ENCODE data around the gene IGBP1. TPM values are rescaled to one million over a fixed set of nuclear protein-coding genes. Genes with fewer than 3 reads are reported as not detected.
A peak's percentile ranks its signal among the peaks of the same experiment; 100 is the strongest.
"Not testable (repeated sequence)": the region's sequence is repeated elsewhere in the genome, so short reads cannot be mapped to it uniquely, and the experiment has no call there.

Gene IGBP1
- total RNA-seq, 1 donor from 2014 or later = 49.9 TPM

DNA sequence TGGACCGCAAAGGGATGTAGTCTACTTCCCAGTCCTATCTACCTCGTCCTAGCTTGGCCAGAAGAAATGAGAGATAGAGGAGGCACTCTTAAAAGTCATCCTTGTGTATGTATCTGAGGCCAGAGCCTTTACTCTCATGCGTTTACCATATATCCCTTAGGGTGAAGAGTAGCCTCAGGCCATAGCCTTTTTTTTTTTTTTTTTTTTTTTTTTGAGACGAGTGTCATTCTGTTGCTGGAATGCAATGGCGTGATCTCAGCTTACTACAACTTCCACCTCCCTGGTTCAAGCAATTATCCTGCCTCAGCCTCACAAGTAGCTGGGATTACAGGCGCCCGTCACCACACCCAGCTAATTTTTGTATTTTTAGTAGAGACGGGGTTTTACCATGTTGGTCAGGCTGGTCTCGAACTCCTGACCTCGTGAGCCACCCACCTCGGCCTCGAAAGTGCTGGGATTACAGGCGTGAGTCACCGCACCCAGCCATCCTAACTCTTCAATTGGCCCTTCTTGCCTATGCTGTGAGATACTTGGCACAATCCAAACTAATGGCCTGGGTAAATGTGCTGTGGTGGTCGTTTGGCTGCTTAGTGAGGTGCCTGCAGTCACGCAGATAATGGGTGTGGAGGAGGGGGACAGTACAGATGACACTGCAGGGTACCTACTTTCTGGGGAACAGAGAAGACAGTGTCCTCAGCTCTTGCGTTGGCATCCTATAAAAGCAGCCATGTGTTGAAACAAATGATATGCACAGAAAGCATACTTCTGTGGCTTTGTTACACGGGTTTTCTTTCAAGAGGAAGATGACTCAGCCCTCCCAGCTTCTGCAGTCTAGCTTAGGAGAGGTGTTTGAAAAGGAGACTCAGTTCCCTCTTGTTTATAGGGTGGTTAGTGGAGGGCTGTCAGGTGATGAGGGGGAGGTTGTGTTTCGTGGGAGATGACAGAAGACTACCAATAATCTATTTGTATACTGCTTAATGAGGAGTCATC, 33.6 kb downstream of the IGBP1 start:
- DNase-seq (ENCODE audit: low read depth) = no peak

DNA sequence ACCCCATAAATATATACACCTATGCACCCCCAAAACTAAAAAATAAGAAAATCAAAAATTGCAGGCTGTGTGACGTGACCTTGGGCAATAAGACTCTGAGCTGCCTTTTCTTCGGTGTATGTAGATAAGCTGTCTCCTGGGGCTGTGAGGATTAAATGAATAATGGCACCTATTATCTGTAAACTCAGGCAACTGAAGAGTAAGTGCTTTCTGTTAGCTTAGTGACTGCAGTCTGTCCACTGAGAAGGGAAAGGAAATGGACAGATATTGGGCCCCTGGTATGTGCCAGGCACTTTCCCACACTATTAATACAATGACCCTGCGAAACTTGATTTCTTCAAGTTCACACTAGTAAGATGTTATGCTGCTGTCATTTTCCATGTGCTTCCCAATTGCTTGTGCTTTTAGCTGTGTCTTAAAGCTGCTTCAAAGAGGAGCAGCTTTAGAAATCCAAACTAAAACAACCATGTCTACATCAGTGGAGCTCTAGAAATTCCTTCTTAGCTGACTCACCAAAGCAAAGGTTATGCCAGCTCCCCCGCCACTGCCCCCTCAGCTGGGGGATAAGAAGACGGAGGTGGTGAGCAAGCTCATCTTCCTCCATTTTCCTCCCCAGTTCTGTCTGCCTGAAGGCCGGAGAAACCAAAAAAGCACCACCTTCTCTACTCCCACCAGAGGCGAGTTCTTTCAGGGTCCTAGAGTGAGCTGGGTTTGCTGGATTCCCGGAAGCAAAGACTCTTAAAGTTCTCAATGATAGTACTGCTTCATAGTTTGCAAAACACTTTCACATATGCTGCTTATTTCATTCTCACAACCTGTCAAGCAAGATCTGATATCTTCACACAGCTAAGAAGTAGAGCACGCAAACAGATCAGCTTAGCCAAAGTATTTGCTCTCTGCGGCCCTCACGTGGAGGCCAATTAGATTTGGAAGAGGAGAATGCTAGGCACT, 35.3 kb downstream of the IGBP1 start:
- DNase-seq (ENCODE audit: low read depth) = peak; percentile 49

DNA sequence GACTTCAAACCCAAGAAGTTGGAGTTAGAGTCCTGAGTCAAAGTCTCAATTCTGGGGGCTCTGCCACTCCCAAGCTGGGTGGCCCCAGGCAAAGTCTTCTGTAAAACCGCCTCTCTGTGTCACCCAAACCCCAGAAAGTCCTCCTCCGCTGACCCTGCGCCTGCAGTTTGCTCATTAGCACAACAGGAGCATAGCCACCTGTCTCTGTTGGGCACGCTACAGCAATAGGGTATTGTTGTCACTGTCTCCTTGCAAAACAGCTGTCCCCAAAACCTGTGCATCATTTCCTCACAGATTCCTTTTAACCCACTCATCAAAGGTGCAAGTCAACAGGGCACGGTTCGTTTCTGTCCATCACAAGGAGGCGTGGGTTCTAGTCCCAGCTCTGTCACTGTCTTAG, 36.0 kb downstream of the IGBP1 start:
- peak; percentile 15 for DNase-seq (ENCODE audit: low read depth)

DNA sequence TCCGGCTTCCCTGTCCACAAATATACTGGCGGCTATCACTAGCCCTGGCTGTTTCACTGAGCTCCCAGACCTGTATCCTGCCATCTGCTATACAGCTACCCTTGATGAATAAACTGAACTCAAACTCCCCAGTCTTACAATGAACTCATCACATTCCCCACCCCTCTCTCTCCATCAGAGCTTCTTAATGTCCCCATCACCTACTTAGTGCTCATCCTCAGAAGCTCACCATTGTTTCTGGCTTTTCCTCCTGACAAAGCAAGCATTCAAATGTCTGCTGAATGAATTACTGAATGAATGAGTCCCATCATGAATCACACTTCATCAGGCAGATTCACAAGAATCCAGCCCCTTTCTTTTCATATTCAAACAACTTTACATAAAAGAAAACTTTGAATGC, 38.4 kb downstream of the IGBP1 start:
- DNase-seq (ENCODE audit: low read depth) = no peak

DNA sequence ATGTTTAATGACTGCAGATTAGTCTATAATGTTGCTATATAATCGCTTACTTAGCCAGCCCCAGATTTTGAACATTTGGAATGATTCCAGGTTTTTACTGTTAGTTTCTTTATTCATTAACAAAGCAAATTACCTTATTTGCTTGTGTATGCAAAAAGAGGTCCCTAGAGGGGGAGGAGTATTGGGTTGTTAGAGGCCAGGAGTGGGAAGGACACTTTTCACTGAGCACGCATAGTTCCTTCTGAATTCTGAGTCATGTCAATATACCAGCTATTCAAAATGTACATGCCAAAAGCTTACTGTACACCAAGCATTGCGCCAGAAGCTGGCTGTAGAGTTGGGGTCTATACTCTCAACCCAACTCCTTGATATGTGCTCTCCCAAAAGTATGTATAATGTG, 39.0 kb downstream of the IGBP1 start:
- no peak for DNase-seq (ENCODE audit: low read depth)

DNA sequence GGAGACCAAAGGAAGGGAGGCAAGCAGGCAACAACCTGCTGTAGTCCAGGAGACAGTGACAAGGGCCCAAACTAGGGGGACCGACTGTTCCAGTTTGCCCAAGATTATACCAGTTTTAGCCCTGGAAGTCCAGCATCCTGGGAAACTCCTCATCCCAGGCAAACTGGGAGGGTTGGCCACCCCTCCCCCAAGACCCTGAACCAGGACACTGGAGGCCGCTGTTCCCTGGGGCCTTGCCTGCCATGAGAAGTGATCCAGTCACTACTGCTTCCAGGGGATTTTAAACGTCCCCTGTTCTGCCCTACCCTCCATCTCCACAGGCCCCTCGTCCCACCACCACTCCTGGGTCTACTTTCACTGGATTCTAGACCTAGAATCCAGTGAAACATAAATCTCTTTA, 39.7 kb downstream of the IGBP1 start:
- DNase-seq (ENCODE audit: low read depth) = no peak

DNA sequence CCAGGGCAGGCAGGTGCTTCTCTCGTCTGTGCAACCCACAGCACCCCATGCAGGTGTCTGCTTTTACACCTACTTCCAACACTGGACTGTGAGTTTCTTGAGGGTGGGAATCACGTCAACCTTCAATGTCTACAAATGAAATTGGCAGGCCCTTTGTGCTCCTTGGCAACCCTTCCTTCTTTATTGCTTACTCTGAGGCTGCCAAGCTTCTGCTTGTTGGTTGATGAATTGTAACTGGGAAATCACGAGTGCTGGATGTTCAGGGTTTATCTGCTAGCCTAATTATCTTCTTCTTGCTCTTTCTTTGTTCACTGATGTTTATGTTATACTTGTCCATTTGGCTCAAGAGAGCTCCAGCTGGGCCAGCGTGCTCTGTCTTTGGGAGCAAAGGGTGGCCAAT, 41.5 kb downstream of the IGBP1 start:
- no peak for DNase-seq (ENCODE audit: low read depth)

DNA sequence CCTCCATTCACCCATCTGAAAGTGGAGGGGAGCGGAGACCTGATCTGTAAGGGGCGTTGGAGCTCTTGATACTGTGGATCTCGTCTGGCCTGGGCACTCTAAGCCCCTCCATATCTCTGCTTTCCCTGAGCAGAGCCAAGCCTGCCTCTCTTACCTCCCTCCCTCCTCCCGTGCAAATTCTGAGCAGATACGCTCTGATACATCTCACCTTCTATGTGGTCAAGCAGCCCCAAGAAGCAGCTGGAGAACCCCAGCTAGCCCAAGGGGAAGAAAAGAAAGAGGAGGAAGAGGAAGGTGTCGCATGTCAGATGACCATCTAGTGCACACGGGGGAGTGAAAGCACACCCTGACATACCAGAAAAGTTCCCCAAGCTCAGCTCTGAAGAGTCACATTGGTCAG, 42.1 kb downstream of the IGBP1 start:
- DNase-seq (ENCODE audit: low read depth) = no peak

DNA sequence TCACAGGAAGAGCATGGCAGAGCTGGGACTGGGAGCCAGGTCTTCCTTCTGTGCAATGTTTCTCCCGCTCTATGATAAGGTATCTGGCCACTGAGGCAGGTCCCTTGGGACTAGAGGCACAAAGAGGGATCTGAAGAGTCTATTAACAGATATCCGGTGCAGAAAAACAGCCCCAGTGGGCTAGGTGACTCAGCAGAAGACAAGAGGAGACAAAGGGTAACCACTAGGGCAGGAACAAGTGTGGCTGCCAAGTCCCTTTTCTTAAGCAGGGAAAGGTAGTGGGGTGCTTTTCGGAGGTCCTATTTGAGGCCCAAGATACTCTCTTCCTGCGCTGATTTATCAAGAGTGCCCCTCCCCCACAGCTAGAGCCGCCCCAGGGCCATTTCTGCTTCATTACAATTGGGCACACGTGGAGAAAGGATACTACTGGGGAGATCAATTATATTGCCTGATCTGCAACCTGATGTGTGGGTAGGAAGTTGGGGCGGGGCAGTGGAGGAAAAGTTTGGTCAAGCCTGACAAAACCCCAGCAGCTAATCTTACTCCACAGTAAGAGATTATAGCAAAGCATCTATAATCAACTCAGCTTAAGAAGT, 43.8 kb downstream of the IGBP1 start, which contains the start of gene DGAT2L6:
DGAT2L6 (plus strand) TSS at position 546 of the 596 bp plus-strand sequence. CDS start 100 bp downstream, outside the sequence.
- no peak for DNase-seq (ENCODE audit: low read depth)

DNA sequence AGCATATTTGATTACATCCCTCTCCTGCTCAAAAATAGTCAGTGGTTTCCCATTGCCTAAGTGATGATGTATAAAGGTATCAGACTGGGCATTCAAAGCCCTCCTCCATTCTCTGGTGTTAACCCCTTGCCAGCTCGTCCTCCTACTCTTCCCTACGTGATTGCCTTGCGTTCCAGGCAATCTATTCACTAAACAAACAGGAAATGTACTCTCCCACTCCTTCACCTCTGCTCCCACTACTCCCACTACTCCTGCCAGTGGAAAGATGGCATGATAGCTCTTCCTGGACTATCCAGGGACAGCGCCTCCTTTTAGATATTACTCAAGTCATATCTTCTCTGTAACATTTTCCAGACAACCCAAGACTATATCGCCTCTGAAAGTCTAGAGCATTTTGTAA, 49.8 kb downstream of the IGBP1 start:
- DNase-seq (ENCODE audit: low read depth) = no peak

DNA sequence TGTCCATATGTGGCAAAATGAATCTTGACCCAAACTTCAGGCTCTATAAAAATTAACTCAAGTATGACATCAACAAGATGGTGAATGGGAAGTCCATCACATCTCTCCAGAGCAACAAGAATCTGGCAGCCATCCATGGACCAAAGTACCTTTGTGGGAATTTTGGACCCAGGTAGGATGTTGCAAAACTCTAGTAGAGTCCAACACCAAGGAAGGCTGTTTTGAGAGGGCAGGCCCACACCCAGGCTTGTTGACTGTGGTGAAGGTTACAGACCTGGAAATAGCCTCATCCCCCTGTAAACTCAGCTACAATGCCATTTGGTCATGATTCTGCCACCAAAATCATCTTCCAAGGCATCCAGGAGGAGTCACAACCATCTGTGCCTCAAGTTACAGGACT, 57.0 kb downstream of the IGBP1 start:
- no peak for DNase-seq (ENCODE audit: low read depth)

DNA sequence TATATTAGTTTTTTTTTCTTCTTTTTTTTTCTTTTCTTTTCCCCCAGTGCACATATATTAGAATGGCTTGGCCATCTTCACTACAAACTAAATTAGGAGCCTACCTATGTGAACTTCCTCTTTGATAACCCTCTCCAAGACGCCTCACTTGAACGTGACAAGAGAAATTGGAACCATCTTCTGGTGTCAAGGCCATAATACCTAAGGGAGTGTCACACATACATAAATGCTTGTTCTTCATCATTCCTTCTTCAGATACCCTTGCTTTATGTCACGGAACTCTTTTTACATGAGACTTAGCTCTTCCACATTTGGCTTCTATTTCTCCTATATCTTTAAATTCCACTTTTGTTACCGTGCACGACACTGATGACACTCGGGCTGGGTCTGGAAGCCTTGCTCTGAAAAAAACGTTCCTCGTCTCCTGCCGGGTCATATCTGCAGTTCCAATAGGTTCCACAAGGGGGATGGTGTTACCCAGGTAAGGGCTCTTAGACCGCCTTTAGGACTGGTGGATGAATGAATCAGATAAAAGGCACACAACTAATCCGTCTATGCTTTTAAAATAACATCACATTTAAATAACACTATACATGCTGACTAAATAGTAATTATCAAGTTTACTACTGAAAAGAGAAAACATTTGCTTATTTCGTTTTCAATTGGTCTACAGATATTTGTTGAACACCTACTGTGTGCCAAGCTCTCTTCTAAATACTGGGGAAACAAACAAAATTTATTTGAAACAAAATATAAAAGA, 63.9 kb downstream of the IGBP1 start:
- peak; percentile 59 for DNase-seq (ENCODE audit: low read depth)

DNA sequence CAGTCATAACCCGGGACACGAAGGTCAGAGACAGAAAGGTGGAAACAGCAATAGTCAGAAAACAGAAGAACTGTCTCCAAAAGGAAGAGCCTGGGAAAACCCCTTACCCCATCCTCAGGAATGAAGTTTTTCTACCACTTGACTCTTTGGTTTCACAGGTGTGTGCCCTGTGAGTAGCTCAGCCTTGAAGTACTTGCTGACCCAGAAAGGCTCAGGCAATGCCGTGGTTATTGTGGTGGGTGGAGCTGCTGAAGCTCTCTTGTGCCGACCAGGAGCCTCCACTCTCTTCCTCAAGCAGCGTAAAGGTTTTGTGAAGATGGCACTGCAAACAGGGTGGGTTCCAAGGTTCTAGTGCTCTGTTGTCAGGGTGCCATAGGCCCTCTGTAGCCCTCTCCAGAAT, 68.5 kb downstream of the IGBP1 start:
- no peak for DNase-seq (ENCODE audit: low read depth)

DNA sequence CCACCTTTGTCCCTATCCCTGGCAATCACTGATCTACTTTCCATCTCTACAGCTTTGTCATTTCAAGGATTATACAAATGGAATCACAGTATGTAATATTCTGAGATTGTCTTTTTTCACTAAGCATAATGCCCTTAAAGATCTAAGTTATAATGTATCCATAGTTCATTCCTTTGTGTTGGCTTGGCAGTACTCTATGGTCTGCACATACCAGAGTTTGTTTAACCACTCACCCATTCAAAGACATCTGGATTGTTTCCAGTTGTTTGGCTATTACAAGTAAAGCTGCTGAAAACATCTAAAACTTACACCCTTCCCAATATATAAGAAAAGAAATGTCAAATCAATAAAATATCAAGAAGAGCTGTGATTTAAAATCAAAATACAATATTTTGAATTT, 75.2 kb downstream of the IGBP1 start:
- DNase-seq (ENCODE audit: low read depth) = no peak

DNA sequence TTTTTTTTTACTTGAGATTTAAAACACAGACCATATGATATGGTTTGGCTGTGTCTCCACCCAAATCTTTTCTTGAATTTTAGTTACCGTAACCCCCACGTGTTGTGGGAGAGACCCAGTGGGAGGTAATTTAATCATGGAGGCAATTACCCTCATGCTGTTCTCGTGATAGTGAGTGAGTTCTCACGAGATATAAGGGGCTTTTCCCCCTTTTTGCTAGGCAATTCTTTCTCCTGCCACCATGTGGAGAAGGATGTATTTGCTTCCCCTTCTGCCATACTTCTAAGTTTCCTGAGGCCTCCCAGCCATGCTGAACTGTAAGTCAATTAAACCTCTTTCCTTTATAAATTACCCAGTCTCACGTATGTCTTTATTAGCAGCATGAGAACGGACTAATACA, 76.3 kb downstream of the IGBP1 start:
- DNase-seq (ENCODE audit: low read depth) = not testable (repeated sequence)

Other genes with a start within 250 kb of the IGBP1 start
- gene AWAT2, start 83.5 kb upstream of the IGBP1 start, total RNA-seq = not detected in 2 replicates
- gene OTUD6A, start 71.0 kb upstream of the IGBP1 start, total RNA-seq = not detected in 2 replicates
- not detected in 2 replicates for gene DGAT2L6, start 44.0 kb downstream of the IGBP1 start, total RNA-seq
- not detected in 2 replicates for gene AWAT1, start 101.2 kb downstream of the IGBP1 start, total RNA-seq
- not detected in 2 replicates for gene P2RY4, start 126.8 kb downstream of the IGBP1 start, total RNA-seq
- not detected in 2 replicates for gene ARR3, start 134.9 kb downstream of the IGBP1 start, total RNA-seq
- gene RAB41, start 148.7 kb downstream of the IGBP1 start, total RNA-seq = not detected in 2 replicates
- gene PDZD11, start 156.5 kb downstream of the IGBP1 start, total RNA-seq = 57.4 and 65.2 TPM in 2 replicates
- gene KIF4A, start 156.7 kb downstream of the IGBP1 start, total RNA-seq = 0.27 and 0.36 TPM in 2 replicates

Data from myocyte (in vitro differentiated cells).